HG03520 (cell line): ENCODE measurements around the gene SGPP2.
"Not testable (repeated sequence)": the region's sequence is repeated elsewhere in the genome, so short reads cannot be mapped to it uniquely, and the experiment has no call there.

ENCODE experiments used
- ATAC-seq: cut with Tn5 transposase; IDR thresholded peaks from one replicate; pipeline ENCODE4 v1.9.1; 2021; ENCODE audit warnings: mild to moderate bottlenecking, moderate library complexity; ENCODE audit not compliant: unreplicated experiment

SGPP2 gene

DNA sequence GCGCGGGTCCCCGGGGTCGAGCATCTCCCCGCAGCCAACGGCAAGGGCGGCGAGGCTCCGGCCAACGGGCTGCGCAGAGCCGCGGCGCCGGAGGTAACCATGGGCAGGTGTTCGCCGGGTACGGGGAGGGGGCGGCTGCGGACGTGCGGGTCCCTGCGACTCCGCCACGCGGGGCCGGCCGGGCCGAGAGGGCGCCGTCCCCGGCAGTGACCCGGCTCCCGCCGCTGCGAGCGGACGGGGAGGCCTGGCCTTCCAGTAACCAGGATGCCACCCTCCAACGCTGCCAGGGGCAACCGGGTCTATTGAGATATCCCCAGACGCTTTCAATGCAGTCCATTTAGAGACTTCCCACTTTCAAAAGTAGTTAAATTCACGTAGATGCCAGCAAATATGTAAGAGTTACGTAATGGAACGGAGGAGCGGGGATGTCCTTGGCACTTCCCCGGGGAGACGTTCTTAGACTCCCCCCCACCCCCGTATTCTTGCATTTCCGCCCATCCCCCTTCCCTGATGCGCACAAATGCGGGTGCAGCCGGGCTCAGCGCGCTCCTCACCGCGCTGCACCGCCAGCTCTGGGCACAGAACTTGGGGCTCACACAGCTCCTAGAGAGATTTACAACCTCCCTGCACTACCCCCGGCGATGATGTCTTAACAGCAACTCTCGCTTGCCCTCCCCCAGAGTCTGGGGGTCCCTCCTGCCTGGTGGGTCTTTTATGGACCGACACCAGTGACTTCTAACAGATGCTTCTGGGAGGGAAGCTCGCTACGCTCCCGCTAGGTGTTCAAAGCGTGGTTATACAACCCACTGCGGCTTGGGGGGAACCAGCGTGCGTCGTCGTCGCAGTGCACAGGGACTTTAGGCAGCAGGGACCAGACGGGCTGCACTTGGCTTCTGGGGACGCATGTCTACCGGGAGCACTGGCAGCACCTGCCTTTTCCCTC is 657 bp downstream of the SGPP2 start:
- no peak for ATAC-seq

DNA sequence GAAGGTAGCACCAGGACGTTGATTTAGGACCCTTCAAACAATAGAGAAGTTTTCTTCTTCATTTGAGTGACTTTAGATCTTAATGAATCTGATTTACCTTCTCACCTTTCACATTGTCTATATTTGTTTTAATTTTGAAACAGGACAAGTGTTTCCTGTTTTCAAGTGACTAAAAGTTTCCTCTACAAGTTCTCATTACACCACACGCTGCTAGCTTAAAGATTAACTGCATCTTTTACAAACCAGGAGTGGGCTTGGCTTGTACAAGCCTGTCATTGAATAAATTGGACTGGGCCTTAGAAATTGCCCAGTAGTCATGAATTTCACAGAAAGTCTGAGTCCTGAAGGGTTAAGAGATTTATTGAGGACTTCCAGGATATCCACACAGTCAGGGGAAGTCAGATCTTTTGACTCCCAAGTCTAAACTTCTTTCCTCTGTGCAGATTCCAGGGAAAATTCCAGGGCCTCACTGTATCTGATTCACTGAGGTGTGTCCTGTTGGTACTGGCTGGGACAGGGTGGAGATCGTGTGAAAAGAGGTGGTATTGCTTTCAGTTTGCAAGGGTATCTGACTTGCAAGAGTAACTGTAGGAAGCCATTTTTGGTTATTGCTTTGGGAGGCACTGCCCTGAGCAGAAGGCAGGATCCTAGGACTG is 3.4 kb downstream of the SGPP2 start:
- peak; percentile 47 for ATAC-seq

DNA sequence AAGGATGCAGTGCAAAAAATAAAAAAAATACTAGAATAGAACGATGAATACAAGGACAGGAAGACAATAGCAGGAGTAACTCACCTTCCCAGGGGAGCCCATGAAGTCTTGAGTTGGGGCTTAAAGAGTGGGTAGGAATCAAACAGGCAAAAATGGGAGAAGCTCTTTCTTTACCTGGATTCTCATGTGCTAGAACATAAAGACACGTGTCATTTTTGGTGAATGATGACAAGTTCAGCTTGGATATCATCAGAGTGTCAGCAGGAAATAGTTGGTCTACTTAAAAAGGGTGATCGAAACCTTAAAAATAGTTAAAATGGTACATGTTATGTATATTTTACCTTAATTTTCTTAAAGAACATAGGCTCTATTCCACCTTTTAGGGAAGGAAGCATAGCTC is 5.7 kb downstream of the SGPP2 start:
- ATAC-seq = no peak

DNA sequence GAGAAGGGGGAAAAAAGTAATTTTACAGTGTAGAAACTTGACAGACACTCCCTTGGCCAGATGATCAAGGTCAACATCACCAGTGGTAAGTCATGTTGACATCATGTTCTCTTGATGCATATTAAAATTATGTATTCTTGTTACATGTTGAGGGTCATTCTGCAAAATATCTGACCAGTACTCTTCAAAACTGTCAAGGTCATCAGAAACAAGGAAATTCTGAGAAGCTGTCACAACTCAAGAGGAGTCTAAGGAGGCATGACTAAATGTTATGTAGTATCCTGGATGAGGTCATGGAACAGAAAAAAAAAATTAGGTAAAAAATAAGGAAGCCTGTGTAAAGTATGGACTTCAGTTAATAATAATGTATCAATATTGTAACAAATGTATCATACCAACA is 6.3 kb downstream of the SGPP2 start:
- ATAC-seq = no peak

DNA sequence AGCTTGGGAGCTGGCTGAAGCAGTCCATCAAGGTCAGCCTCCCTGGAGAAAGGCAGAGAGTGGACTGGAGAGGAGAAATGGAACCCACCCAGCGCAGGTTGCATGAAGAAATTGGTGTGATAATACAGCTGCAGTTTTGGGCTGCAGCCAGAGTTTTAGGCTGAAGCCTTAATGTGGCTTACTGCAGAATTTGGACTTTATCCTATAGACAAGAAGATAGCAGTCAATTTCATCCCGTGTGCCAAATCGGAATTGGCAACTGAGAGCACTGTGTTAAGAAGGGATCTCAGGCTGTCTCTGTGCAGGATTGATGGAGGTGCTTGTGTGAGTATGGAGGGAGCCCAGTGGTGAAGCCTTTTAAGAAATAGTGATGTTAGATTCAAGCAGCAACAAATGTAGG is 7.5 kb downstream of the SGPP2 start:
- no peak for ATAC-seq

DNA sequence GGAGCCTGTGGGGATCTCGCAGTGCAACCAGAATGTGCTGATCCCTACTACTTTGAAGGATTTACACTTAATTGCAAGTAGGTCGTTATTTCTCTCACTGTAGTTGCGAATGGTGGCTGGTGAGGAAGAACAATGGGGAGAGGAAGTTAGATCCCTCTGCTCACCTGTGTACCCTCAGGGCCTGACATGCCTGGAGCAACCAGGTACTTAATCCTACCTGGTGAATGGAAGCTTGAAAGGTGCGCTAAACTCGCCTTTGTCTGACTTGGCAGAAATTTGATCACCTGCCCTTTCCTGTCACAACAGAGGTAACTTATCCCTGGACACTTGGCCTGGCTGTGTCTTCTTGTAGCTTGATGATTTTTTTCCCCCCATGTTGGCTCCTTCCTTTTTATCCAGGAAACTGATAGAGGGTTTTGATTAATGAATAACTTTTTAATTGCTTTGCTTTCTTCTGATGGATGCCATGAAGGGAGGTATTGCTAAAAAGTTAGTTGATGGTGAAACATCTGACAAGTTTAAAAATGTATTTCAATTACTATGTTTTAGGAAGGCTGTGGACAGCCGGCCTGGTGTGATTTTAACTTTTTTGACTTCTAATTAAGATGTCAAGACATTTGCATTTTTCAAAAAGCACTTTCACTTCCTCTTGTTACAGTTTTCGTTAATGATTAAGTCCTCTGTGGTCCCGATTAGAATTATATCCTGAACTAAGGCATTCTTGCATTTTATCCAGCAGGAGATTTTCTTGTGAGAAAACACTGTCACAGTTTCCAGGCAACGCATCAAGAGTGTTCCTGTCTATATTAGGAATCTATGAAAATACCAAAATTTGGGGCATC is 9.2 kb downstream of the SGPP2 start:
- peak; percentile 64 for ATAC-seq

DNA sequence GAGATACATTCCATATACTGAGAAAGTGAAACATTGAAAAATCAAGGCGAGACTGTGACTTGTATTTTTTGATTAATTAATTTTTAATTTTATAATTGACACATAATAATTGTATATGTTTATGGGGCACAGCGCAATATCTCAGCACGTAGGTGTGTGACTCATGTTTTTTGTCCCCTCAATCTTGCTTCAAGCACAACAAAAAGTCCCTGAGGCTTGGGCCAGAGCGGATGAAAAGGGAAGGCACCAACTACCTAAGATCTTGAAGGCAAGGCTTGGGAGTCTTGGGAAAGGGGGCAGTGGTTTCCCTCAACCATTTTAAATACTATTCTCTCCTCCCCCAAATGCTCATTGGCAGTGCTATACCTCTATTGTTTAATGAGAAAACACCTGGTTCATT is 9.9 kb downstream of the SGPP2 start:
- peak; percentile 49 for ATAC-seq

DNA sequence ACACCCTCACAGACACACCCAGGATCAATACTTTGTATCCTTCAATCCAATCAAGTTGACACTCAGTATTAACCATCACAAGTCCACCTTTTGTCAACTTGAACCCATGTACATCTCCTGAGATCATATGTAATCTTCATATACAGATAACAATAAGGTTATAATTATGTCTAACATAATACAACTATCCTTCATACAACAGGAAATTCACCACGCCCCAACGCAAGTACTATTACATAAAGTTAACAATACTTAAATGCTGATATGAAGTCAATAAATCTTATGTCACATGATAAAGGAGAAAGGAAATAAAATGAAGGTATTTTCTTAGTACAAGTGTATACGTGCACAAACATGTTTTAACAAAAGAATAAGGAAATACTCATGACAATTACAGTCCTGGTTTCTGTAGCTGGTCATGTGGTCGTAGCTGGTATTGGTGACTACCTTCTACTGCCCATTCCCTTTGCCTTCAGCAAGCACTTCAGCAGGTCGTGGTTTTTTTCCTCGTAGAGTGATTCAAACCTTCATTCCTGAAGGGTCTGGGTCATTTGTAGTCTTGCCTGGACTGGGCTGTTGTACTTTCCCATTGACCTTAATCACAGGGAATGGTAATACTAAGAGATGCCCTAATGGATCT is 11.2 kb downstream of the SGPP2 start:
- ATAC-seq = not testable (repeated sequence)

DNA sequence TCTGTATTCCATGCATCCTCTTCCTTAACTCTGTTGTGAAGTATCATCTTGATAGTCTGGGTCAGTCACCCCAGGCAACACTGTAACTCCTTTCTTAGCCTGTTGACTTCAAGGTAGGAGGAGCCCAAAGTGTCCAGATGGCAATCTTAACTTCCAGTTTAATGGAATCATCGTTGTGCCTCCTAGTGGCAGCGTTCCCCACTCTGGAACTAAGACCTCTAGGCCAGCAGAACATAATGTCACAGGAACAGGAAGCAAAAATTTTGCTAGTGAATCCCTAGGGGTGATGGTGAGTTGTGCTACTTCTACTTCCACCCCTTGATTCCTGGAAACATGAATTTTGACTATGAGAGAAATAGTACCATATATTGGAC is 11.7 kb downstream of the SGPP2 start:
- ATAC-seq = no peak

DNA sequence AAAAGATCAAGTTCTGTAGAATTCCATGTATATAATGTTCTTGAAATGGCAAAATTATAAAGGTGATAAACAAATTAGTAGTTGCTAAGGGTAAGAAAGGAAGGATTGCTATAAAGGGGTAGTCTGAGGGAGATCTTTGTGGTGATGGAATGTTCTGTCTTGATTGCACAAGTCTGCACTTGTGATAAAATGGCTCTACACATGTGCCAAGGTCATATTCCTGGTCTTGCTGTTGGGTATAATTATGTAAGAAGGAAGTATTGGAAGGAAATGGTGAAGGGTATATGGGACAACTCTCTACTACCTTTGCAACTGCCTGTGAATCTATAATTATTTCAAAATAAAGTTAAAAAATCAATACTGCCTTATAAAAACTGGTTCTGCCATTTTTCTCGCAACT is 15.3 kb downstream of the SGPP2 start:
- no peak for ATAC-seq

DNA sequence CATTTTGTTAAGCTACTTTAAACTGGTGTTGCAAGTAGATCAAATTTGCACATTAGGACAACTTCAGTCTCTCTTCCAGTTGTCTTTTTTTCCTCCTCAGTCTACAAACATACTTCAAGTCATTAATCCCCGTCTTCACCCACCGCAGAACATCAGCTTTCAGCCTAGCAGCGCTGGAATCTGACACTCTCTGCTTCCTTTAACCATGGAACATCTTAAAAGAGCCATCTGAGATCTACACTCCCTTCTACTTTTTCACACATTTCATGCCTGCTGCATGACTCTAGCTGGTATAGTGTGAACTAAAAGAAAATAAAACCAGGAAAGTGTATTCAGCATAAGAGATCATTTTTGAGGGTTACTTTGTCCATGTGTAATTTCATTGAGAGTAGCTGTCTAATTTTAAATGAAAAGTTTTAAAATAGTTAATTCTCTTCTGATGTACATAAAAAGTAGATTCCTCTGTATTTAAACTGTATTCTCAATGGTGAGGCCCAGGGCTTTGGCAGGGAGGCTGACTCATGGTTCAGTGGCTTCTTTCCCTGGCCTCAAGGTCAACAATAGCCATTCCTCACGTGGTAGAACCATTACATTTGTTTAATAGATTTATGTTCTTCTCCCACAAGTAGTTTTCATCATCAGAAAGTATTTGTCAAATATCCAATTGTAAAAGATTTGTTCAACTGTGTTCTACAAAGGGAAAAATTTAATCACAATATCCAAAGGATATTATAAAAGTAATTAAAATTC is 16.5 kb downstream of the SGPP2 start:
- ATAC-seq = no peak

DNA sequence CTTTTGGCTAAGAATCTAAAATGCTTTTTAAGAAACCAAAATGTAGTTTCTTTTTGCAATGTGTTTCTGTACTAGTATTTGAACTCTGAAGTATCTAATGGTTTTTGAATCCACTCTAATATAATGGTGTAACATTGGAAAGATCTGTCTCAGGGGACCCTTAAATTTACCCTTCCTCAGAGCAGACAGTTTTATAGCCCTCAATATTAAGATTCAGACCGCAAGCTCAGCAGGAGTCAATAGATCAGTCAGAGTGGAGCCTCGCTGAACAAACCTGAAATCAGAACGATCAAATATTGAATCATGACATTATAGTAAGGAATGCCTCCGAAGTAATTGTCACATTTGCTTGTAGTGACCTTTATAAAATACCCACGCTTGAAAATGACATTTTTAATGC is 18.3 kb downstream of the SGPP2 start:
- ATAC-seq = no peak

DNA sequence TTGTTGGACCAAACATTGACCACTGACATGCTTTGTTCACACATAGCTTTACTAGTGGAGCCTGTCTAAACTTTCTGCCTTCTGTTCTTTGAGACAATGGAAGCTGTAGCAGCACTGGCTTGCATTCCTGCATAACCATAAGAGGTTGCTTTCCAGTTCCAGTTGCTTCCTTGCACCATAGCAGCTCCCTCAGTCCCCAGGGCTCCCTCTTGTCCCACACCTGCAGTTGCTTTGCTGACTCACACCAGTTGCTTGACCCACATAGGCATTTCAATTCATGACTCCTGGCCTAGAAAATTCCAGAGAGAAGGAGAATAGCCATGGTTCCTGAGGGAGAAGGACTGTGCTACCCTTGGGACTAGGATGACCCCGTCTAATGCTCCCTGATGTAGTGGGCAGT is 20.9 kb downstream of the SGPP2 start:
- no peak for ATAC-seq

DNA sequence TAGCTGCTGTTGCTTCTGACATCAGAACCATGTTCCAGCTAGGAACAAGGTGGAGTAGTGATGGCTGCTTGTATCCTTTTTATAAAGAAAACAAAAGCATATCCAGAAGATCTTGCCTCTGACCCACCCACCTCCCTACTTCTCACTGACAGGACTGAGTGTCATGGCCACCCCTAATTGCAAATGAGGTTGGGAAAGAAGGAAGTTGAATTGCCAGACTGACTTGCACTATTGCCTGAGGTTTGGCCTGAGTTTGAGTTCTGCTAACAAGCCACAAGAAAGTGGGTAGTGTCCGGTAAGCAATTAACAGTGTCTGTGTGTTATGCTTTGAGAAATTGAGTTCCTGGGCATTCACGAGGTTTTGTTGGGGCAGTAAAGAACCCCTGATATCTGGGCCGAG is 22.8 kb downstream of the SGPP2 start:
- no peak for ATAC-seq

DNA sequence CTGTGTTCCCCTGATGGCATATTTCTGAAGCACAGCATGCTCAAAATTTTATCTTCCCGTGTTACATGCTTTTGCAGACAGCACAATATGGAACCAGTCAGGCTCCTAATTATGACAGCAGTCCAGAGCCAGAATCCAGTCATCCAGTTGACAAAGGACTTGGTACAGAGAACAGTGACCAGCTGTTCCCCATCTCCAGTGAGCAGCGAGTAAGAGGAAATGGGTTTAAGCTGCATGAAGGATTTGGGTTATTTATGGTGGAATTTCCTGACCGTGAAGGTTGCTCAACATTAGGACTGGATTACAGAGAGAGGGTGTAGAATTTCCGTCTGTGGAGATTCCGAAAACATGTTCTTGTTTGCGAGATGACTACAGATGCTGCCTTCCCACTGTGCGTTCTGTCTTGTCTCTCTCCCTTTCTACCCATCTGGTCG is 24.4 kb downstream of the SGPP2 start:
- no peak for ATAC-seq

DNA sequence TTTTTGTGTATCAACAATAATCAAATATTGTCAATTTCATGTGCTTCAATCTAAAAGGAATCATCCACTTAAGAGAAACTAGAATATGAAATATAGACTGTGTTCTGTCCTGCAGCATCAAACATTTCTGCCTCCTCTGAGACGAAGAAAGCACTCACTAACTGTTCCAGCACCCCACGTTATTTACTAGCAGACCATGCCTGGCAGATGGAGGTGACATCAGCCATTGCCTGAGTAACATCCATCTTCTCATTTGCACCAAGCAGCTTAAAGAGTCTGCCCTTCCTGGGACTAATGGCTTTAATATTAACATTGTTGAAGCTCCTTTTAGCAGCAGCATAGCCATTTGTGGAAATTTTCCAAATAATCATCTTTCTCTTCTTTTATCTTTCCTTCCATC is 25.7 kb downstream of the SGPP2 start:
- ATAC-seq = no peak

DNA sequence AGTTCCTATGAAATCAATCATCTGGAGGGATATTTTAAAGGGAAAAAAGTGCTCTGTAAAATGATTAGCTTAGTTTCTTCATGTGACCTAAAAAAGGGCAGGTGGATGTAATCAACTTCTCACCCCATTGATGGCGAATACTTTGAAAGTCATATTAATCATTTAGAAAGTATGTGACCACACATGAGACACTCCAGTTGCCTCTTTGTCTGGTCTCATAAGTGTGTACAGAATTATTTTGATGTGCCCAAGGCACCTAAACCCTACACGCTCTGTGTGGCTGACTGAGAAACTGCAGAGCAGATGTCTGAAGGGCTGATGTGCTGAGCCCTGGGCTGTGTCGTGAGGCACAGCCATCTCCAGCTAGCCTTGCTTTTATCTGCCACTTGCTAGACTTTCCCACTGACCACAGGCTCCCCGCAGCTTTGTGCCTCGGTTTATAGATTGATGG is 26.9 kb downstream of the SGPP2 start:
- peak; percentile 100 for ATAC-seq

DNA sequence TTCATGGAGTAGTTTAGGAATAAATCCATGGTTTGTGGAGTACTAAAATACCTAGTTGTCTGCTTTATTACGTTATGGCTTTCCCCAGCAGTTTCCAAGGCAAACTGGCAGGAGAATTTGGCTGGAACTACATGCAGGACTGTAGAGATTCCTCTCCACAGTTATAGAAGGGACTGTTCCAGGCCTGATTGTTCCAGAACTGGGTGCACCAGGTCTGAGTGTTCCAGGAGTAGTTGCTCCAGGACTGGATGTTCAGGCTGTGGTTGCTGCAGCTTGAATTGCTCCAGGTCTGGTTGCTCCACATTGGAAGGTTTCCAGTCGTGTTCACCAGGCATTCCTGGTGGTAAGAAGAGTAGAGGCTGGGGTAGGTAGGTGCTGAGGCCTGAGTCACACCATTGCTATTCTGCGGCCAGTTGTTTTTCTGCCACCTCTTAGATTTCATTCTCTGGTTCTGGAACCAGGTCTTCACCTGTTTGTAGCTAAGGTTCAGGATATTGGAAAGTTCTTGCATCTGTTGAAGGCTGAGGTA is 28.1 kb downstream of the SGPP2 start:
- ATAC-seq = no peak

DNA sequence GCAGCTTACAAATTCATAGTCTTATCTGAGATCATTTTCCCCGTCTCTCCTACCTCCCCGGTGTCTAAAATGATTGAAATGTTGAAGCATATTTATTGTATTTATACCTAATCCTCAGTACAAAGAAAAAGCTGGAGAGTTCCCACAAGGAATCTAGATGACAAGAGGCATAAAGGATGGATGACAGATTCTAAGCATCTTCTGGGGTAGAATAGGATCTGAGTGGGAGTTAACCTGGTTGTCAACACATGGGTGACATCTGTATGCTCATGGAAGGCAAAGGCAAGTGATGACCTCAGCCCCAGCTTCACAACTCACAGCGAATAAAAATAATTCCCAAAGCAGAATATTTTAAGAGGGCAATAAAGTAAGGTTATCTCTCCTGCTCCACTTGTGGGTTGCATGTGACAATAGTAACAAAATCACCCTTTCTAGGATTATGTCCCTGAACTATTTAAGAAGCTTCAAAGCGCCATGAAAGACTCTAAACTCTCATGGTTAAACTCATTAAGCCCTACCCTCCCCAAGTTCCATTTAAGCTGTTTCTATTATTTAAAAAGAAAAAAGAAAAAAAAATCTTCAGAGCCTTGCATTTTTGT is 32.2 kb downstream of the SGPP2 start:
- ATAC-seq = no peak

DNA sequence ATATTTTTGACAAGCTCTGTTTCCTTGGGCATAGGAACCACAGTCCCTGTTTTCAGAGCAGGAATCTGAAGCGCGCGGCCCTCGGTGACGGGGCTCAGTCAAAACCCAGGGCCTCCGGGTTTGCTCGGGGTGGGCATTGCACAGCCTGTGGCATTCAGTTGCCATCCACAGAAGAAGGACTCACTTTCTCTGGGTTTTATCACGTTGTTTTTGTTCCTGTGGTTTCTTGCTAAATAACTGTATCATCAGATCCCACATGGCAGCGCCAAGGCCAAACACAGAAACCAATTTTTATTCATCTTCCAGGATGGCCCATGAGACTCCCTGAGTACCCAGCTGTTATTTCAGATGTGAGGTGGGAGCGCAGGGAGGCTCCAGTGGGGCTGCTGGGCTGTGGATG is 35.6 kb downstream of the SGPP2 start:
- no peak for ATAC-seq
